Spleen (tissue), 11 donors: ENCODE results near the gene LGALS12. TPM values are rescaled to one million over a fixed set of nuclear protein-coding genes. Genes with fewer than 3 reads are reported as not detected.
A peak's percentile ranks its signal among the peaks of the same experiment; 100 is the strongest.

ENCODE experiments used
- DNase-seq: peaks from one replicate; pipeline ENCODE4 v3.0.0-alpha.2; 2020
- H3K27ac ChIP-seq, 8 donors: fragments of 200-600 bp; sonication (generic) in 7 of 8; 1 replicate in 4 of 8; 2 replicates in 4 of 8; pipeline versions ENCODE4 v1.5.0 to v1.8.0; 2016 to 2021; ENCODE audit warnings: inconsistent platforms in 4 of 8, mild to moderate bottlenecking in 4 of 8, moderate library complexity in 1 of 8
- H3K27me3 ChIP-seq, 7 donors: fragments of 200-600 bp; sonication (generic) in 6 of 7; replicated peaks in 1 of 7; 1 replicate in 4 of 7; 2 replicates in 3 of 7; pipeline versions ENCODE4 v1.5.0 to v1.8.0; 2016 to 2021; ENCODE audit warnings: inconsistent platforms in 3 of 7, mild to moderate bottlenecking in 1 of 7
- H3K36me3 ChIP-seq, 6 donors: fragments of 200-600 bp; sonication (generic) in 5 of 6; 1 replicate in 4 of 6; 2 replicates in 2 of 6; pipeline versions ENCODE4 v1.5.0 to v1.8.0; 2016 to 2021; ENCODE audit warnings: inconsistent platforms in 2 of 6
- H3K4me1 ChIP-seq, 6 donors: fragments of 200-600 bp; sonication (generic) in 5 of 6; 1 replicate in 3 of 6; 2 replicates in 3 of 6; pipeline versions ENCODE4 v1.5.0 to v1.8.0; 2016 to 2021; ENCODE audit warnings: inconsistent platforms in 3 of 6
- H3K4me3 ChIP-seq, 8 donors: fragments of 200-600 bp; sonication (generic) in 7 of 8; 1 replicate in 4 of 8; 2 replicates in 4 of 8; pipeline versions ENCODE4 v1.5.0 to v1.8.0; 2016 to 2021; ENCODE audit warnings: inconsistent platforms in 4 of 8, mild to moderate bottlenecking in 4 of 8, moderate library complexity in 2 of 8
- H3K9me3 ChIP-seq, 8 donors: fragments of 200-600 bp; sonication (generic) in 7 of 8; 1 replicate in 4 of 8; 2 replicates in 4 of 8; pipeline versions ENCODE4 v1.5.0 to v1.8.0; 2016 to 2021; ENCODE audit warnings: inconsistent platforms in 4 of 8
- CTCF ChIP-seq, 11 experiments: fragments of 200-600 bp in 7 of 11; fragments of 450-650 bp in 4 of 11; sonication (generic) in 4 of 11; IDR thresholded peaks in 8 of 11; conservative IDR thresholded peaks in 3 of 11; 1 replicate in 7 of 11; 2 replicates in 4 of 11; pipeline versions ENCODE4 v1.4.0 to v1.8.0; 2016 to 2021; ENCODE audit warnings: antibody characterized with exemption in 11 of 11, inconsistent platforms in 4 of 11, mild to moderate bottlenecking in 1 of 11
- POLR2A ChIP-seq, 3 donors: fragments of 450-650 bp; IDR thresholded peaks; one replicate each; pipeline ENCODE4 v1.5.1; 2017; ENCODE audit warnings: antibody characterized with exemption in 3 of 3, mild to moderate bottlenecking in 1 of 3
- POLR2AphosphoS5 ChIP-seq, 3 donors: sonication (generic); formaldehyde crosslinking; IDR thresholded peaks; one replicate each; pipeline ENCODE4 v1.5.1; 2017; ENCODE audit warnings: antibody characterized with exemption in 3 of 3
- WGBS, 5 donors: extraction: QIAGEN DNeasy Blood & Tissue Kit in 3 of 5; methylation state at CpG; one replicate each; pipeline versions ENCODE4 v1.1.5 to v1.1.7; 2013 to 2018; 5-methylcytosine and 5-hydroxymethylcytosine counted together
- intact Hi-C: fragments of 100-400 bp; cut with DNase I; formaldehyde crosslinking; loops from one replicate; pipeline ENCODE4 v1.15.0; 2023; ENCODE audit warnings: low total_unique reads
- polyA plus RNA-seq, 3 donors: library from polyadenylated mRNA; stranded (reverse); fragments of 200-250 nt; gene quantifications; one replicate each; pipeline ENCODE4 v1.2.1, GENCODE V29; 2013
- total RNA-seq, 7 donors: library from RNA; depleted of rRNA in 3 of 7; stranded (reverse); fragments of >200 nt in 3 of 7; fragmentation: NEBNext Ultra II Directional in 4 of 7; extraction: Animal tissue kit (Norgen Biotek cat#: 25700) in 4 of 7; gene quantifications; one replicate each; pipeline versions ENCODE4 v1.1.0 to v1.2.1, GENCODE V29; 2016 to 2021
- donor health status: healthy with polysubstance abuse.
- donor health status: DM: no; HTN: no; CAD: no; lungs with moderate emphysema.
- donor health status: DM: no; HTN: no; CAD: no.
- donor health status: Bipolar disorder and iron deficiency.
- donor health status: healthy.
- donor health status: DM: no; HTN: no; CAD: no.
- donor health status: DM: yes; HTN: yes; CAD: no.

The LGALS12 gene
- total and polyA plus RNA-seq, 10 donors = 0.24 to 3.5 (median 0.95) TPM; not detected in 1

- TF ChIP-seq POLR2A (IDR thresholded peaks at IDR 0.05) = no peak
- no peak for TF ChIP-seq POLR2AphosphoS5 (IDR thresholded peaks at IDR 0.05)
- no peak for TF ChIP-seq CTCF (IDR thresholded peaks at IDR 0.05 in 8 of 11, conservative IDR thresholded peaks at IDR 0.05 in 3 of 11)
- H3K36me3 ChIP-seq = no peaks in the 10 kb centered on the region
- intact Hi-C loops = no loop called here
- H3K4me1 ChIP-seq = peaks cover 6 to 36% (median 16%) of the 10 kb centered on the region in 6 donors
- H3K9me3 ChIP-seq = peaks cover 0 to 5% (median under 1%) of the 10 kb centered on the region in 8 donors
- H3K27ac ChIP-seq = peak overlapping the region in 5 of 8 donors; percentile 5 to 55 (median 33)
- no peak for DNase-seq
- H3K4me3 ChIP-seq = peak overlapping the region; percentile 28 to 68 (median 42)
- 2 to 4% (median 3%) methylated on average over 13 of the region's 13 CpGs for WGBS, 5 donors
- H3K27me3 ChIP-seq = peaks cover 0 to 34% (median 7%) of the 10 kb centered on the region in 7 donors
Observed at GRCh38 chr11:63491240-63491587, 14.7 kb upstream of the LGALS12 start.

GRCh38 chr11:63491636-63492372 is 14.1 kb upstream of the LGALS12 start:
- DNase-seq = no peak
- 36 to 55% (median 46%) methylated on average over 11 of the region's 11 CpGs for whole genome bisulfite sequencing, 5 donors
- Histone ChIP-seq H3K36me3 (no peaks in the 10 kb centered on the region), H3K27me3 (peaks cover 0 to 34% (median 7%) of the 10 kb centered on the region in 7 donors), H3K27ac (no peak overlapping the region), H3K9me3 (no peaks in the 10 kb centered on the region), H3K4me1 (peaks cover 6 to 36% (median 16%) of the 10 kb centered on the region in 6 donors), H3K4me3 (peak overlapping the region in 5 of 8 donors; percentile 40 to 68 (median 46))
- no peak for TF ChIP-seq POLR2AphosphoS5 (IDR thresholded peaks at IDR 0.05)
- no peak for TF ChIP-seq POLR2A (IDR thresholded peaks at IDR 0.05)
- TF ChIP-seq CTCF (IDR thresholded peaks at IDR 0.05 in 8 of 11, conservative IDR thresholded peaks at IDR 0.05 in 3 of 11) = no peak
- intact Hi-C loops = no loop called here

GRCh38 chr11:63492441-63492840 is 13.4 kb upstream of the LGALS12 start:
- TF ChIP-seq POLR2A (IDR thresholded peaks at IDR 0.05) = no peak
- no peak for TF ChIP-seq CTCF (IDR thresholded peaks at IDR 0.05 in 8 of 11, conservative IDR thresholded peaks at IDR 0.05 in 3 of 11)
- no peak for TF ChIP-seq POLR2AphosphoS5 (IDR thresholded peaks at IDR 0.05)
- Histone ChIP-seq H3K36me3 (no peaks in the 10 kb centered on the region), H3K27ac (no peak overlapping the region), H3K27me3 (peaks cover 0 to 34% (median 7%) of the 10 kb centered on the region in 7 donors), H3K9me3 (no peaks in the 10 kb centered on the region), H3K4me1 (peaks cover 6 to 36% (median 16%) of the 10 kb centered on the region in 6 donors), H3K4me3 (no peak overlapping the region)
- DNase-seq = no peak
- intact Hi-C loops = no loop called here
- WGBS, 5 donors = 91 to 97% (median 96%) methylated on average over 1 of the region's 1 CpG

- H3K4me1 ChIP-seq = peaks cover 6 to 36% (median 16%) of the 10 kb centered on the region in 6 donors
- H3K9me3 ChIP-seq = no peaks in the 10 kb centered on the region
- no peak for DNase-seq
- whole genome bisulfite sequencing, 5 donors = 76 to 91% (median 86%) methylated on average over 1 of the region's 1 CpG
- H3K27ac ChIP-seq = no peak overlapping the region
- no peaks in the 10 kb centered on the region for H3K36me3 ChIP-seq
- no peak overlapping the region for H3K4me3 ChIP-seq
- intact Hi-C loops = no loop called here
- peaks cover 0 to 34% (median 7%) of the 10 kb centered on the region in 7 donors for H3K27me3 ChIP-seq
- TF ChIP-seq POLR2AphosphoS5 (IDR thresholded peaks at IDR 0.05) (no peak), CTCF (IDR thresholded peaks at IDR 0.05 in 8 of 11, conservative IDR thresholded peaks at IDR 0.05 in 3 of 11) (no peak), POLR2A (IDR thresholded peaks at IDR 0.05) (no peak)
Observed at GRCh38 chr11:63493127-63493526, 12.8 kb upstream of the LGALS12 start.
